GM12875 (cell line): Measurements from ENCODE around the gene PYM1.

Source experiments
- H3K4me3 ChIP-seq: one replicate; pipeline ENCODE4 v1.5.1; 2011; ENCODE audit warnings: low read depth, low read length, control low read depth
- CTCF ChIP-seq: IDR thresholded peaks from 2 replicates; pipeline ENCODE4 v1.5.1; 2011; ENCODE audit warnings: low read depth, mild to moderate bottlenecking, control low read depth, inconsistent platforms, low read length, moderate library complexity, borderline replicate concordance; ENCODE audit not compliant: insufficient read depth

The PYM1 gene

DNA sequence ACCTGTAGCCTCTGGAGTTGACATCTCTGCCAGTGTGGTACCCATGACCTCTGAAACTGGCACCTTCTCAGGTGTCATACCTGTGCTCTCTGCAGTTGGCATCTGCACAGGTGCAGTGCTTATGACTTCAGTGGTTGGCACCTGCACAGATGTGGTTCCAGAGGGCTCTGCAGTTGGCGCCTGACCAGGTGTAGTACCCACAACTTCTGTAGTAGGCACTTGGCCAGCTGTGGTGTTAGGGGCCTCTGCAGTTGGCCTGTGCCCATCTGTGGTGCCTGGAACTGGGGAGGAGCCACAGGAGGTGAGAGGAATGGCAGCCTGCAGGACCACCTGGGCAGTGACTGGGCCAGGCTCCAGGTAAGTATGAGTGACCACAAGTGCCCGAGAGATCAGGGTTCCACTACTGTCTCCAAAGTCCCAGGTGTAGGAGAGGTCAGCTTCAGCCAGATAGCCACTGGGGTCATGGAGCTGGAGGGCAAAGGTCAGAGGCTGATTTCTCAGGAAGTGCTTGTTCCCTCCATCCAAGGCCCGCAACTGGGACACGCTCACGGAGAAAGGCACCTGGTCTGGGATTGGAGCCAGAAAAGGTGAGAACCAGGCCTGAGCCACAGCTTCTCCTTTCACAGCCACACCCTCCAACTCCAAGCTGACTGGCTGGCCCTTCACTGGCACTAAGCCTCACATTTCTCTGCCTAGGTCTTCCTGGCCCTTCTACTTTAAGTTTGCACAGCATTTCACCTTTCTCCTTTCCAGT is 29.6 kb upstream of the PYM1 start:
- no peak for TF ChIP-seq CTCF
- no peak overlapping the region for H3K4me3 ChIP-seq

DNA sequence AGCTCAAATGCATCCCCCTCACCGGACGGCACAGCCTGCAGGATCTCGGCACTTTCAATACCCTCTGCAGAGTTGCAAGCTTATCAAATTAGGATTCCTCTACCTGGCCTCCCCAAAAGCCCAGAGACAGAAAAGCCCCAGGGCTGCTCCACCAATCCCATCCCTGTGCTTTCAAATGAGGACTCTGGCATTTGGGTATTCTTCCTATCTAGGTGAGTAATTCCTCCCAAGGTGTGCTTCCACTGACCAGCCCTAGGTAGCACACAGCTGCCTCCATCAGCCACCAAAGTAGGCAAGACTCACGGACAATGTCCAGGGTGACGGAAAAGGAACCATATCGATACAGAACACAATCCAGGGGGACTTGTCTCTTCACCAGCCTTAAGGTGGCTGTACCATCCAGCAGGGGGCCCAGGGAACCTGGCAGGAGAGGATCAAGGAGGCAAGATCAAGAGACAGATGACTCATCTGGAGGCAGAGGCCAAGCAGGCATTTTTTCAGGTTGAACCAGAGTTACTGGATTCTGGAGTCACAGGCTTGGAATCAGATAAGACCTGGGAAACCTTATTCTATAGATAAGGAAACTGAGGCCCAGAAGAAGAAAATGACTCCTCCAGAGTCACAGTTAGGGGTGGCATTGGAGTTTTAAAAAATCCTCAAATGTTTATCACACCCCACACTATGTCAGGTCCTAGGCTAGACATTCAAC is 28.3 kb upstream of the PYM1 start:
- TF ChIP-seq CTCF: peak; percentile 40; the same call in 1 of the 2 replicates
- H3K4me3 ChIP-seq: no peak overlapping the region

GRCh38 chr12:55955344-55955743 is 27.6 kb upstream of the PYM1 start:
- no peak overlapping the region for H3K4me3 ChIP-seq
- no peak for TF ChIP-seq CTCF

- no peak for TF ChIP-seq CTCF
- H3K4me3 ChIP-seq: no peak overlapping the region
Measured at GRCh38 chr12:55946553-55946952, 18.9 kb upstream of the PYM1 start.

- no peak for TF ChIP-seq CTCF
Measured at GRCh38 chr12:55942577-55943136, 15.0 kb upstream of the PYM1 start.

DNA sequence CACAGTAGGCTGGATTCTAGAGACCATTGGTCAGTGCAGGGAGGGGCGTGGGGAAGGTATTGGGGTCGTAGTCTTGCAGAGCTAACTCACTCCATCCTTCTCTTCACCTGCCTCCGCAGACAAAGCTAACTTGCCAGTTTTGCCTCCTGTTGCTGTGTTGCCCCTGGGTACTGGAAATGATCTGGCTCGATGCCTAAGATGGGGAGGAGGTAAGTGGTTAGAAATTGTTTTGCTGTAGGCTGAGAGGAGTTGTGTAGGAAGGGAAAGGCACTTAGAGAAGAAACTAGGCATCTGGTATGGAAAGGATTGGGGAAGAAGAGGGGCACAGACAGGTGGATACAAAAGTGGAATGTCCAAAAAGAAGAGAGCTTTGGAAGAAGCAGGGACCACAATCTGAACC is 14.4 kb upstream of the PYM1 start:
- no peak overlapping the region for H3K4me3 ChIP-seq
- TF ChIP-seq CTCF: no peak

More at GRCh38 chr12:55942577-55943136, 15.0 kb upstream of the PYM1 start:
- no peak overlapping the region for H3K4me3 ChIP-seq
